ENCODE data around the gene IL10RA. TPM values are rescaled to one million over a fixed set of nuclear protein-coding genes. Genes with fewer than 3 reads are reported as not detected.
A peak's percentile ranks its signal among the peaks of the same experiment; 100 is the strongest.

Gene IL10RA
- total and polyA plus RNA-seq, 12 donors: 2.7 to 50.5 (median 25.5) TPM

GRCh38 chr11:118012083-118012669, 26.0 kb downstream of the IL10RA start:
- H3K9me3 ChIP-seq (replicated peaks in 1 of 3): no peaks in the 10 kb centered on the region
- H3K4me3 ChIP-seq: no peak overlapping the region
- WGBS, 4 donors: 48 to 56% (median 50%) methylated on average over 7 of the region's 7 CpGs
- H3K27me3 ChIP-seq: no peaks in the 10 kb centered on the region
- H3K27ac ChIP-seq: peak overlapping the region in 3 of 5 donors; percentile 42 to 79 (median 59)
- TF ChIP-seq POLR2A (IDR thresholded peaks at IDR 0.05) (no peak), CTCF (IDR thresholded peaks at IDR 0.05) (no peak)
- peaks cover 0 to 6% of the 10 kb centered on the region in 2 donors for H3K4me1 ChIP-seq (replicated peaks in 1 of 2)
- intact Hi-C loops (cut with DNase I): no loop called here
- H3K36me3 ChIP-seq (replicated peaks in 1 of 2): no peaks in the 10 kb centered on the region
- DNase-seq: peak in 6 of 7 donors; percentile 43 to 70 (median 52)

- WGBS, 4 donors: 82 to 93% (median 93%) methylated on average over 3 of the region's 3 CpGs
- intact Hi-C loops (cut with DNase I): no loop called here
- Histone ChIP-seq H3K27me3 (no peaks in the 10 kb centered on the region), H3K9me3 (replicated peaks in 1 of 3) (no peaks in the 10 kb centered on the region), H3K27ac (no peak overlapping the region), H3K36me3 (replicated peaks in 1 of 2) (no peaks in the 10 kb centered on the region), H3K4me3 (no peak overlapping the region), H3K4me1 (replicated peaks in 1 of 2) (peaks cover 0 to 3% of the 10 kb centered on the region in 2 donors)
- TF ChIP-seq POLR2A (IDR thresholded peaks at IDR 0.05): no peak
- no peak for TF ChIP-seq CTCF (IDR thresholded peaks at IDR 0.05)
- DNase-seq: no peak
Measured at GRCh38 chr11:118014022-118014421, 27.8 kb downstream of the IL10RA start.

- Histone ChIP-seq H3K27ac (no peak overlapping the region), H3K4me1 (replicated peaks in 1 of 2) (peaks cover 0 to 3% of the 10 kb centered on the region in 2 donors), H3K4me3 (no peak overlapping the region), H3K9me3 (replicated peaks in 1 of 3) (no peaks in the 10 kb centered on the region), H3K27me3 (no peaks in the 10 kb centered on the region), H3K36me3 (replicated peaks in 1 of 2) (no peaks in the 10 kb centered on the region)
- TF ChIP-seq CTCF (IDR thresholded peaks at IDR 0.05) (no peak), POLR2A (IDR thresholded peaks at IDR 0.05) (no peak)
- DNase-seq: no peak
- intact Hi-C loops (cut with DNase I): no loop called here
- 69 to 78% (median 70%) methylated on average over 7 to 11 of the region's 11 CpGs for WGBS, 4 donors
Measured at GRCh38 chr11:118015385-118015841, 29.2 kb downstream of the IL10RA start.

GRCh38 chr11:118016104-118016503, 29.9 kb downstream of the IL10RA start:
- no peak overlapping the region for H3K4me3 ChIP-seq
- H3K27ac ChIP-seq: no peak overlapping the region
- 58 to 84% (median 71%) methylated on average over 3 to 4 of the region's 4 CpGs for WGBS, 4 donors
- DNase-seq: no peak
- no peaks in the 10 kb centered on the region for H3K9me3 ChIP-seq (replicated peaks in 1 of 3)
- no peaks in the 10 kb centered on the region for H3K36me3 ChIP-seq (replicated peaks in 1 of 2)
- TF ChIP-seq CTCF (IDR thresholded peaks at IDR 0.05) (no peak), POLR2A (IDR thresholded peaks at IDR 0.05) (no peak)
- peaks cover 0 to 3% of the 10 kb centered on the region in 2 donors for H3K4me1 ChIP-seq (replicated peaks in 1 of 2)
- intact Hi-C loops (cut with DNase I): no loop called here
- H3K27me3 ChIP-seq: no peaks in the 10 kb centered on the region

Data from adrenal gland (tissue), 12 donors.